NCI-H1417 (cell line): ENCODE results near the gene SELENOS.
"Not testable (repeated sequence)": the region's sequence is repeated elsewhere in the genome, so short reads cannot be mapped to it uniquely, and the experiment has no call there.

ENCODE experiments used
- DNase-seq, 3 experiments: peaks; one replicate each; lab custom pipeline; 2025; lab: John Stamatoyannopoulos, UW

The SELENOS gene

GRCh38 chr15:101309436-101310160, 32.3 kb upstream of the SELENOS start:
- DNase-seq, result peak; percentile 29 to 76 (median 70)

DNA sequence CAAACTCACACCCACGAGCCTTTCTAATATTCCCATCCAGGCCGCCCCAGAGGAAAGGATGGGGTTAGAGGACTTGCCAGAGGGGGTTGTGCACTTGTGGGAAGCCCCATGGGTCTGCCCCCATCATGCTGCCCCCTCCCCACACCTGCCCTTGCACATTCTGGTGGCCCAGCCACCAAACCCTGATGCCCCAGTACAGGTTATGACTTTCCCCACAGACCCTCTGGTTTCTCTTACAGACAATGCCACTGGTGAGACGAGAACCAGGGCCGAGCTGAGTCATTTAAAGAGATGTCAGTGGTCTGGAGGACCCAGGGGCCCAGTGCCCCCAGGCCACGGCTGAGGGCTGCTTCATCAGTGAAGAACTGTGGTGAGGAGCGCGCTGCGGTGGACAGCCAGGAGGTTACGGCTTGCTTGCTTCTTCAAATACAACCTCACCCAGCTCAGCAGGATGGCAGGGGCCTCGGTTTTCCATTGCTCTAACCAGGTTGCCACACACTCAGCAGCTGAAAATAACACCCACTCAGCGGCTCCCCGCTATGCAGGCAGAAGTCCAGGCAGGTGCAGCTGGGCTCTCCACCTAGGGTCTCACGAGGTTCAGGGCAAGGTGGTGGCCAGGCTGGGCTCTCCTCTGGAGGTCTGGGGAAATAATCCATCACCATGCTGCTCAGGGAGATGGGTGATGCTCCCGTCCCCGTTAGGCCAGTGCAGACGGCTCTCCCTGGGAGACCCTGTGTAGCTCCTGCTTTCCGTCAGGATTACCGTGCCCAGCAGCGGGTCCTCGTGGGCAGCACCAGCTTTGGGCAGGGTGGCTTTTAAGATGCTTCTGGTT, 31.5 kb upstream of the SELENOS start:
- DNase-seq, result peak; percentile 66 to 91 (median 85)

GRCh38 chr15:101307897-101308603, 30.8 kb upstream of the SELENOS start:
- DNase-seq, result peak in 2 of 3 experiments; percentile 38 to 40

GRCh38 chr15:101307048-101307896, 30.0 kb upstream of the SELENOS start:
- peak; percentile 66 to 85 (median 72) for DNase-seq

GRCh38 chr15:101306341-101307047, 29.2 kb upstream of the SELENOS start:
- no peak for DNase-seq

GRCh38 chr15:101305820-101306255, 28.6 kb upstream of the SELENOS start:
- DNase-seq, result no peak

GRCh38 chr15:101303408-101303807, 26.1 kb upstream of the SELENOS start:
- DNase-seq, result no peak

DNA sequence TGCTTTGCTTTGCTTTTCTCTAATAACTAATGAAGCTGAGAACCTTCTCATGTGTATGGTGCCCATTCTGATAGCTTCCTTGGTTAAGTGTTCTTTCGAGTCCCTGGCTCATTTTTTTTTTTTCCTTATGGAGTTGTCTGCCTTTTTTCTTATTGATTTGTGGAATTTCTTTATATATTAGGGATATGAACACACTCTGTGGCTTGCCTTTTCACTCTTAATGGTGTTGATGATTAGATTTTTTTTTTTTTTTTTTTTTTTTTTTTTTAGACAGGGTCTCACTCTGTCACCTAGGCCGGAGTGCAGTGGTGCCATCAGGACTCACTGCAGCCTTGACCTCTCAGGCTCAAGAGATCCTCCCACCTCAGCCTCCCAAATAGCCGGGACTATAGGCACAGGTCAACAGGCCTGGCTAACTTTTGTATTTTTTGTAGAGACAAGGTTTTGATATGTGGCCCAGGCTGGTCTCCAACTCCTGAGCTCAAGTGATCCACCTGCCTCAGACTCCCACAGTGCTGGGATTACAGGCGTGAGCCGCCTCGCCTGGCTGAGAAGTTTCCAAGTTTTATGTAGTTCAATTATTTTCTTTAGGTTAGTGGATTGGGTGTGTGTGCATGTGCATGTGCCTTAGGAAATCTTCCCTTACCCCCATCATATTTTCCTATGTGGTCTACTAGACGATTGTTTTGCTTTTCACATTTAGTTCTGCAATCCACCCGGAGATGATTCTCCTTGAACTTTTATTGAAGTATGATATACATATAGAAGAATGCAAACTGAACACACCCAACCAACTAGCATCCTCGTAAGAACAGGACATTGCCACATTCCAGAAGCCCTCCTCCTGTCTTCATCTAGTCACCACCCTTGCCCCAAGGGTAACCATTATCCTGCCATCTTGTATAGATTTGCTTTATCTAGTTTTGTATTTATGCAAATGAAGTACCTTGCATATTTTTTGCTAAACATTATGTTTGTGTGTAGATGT, 19.4 kb upstream of the SELENOS start:
- DNase-seq, result no peak

GRCh38 chr15:101295607-101296161, 18.4 kb upstream of the SELENOS start:
- peak in 1 of 3 experiments; percentile 70 for DNase-seq

DNA sequence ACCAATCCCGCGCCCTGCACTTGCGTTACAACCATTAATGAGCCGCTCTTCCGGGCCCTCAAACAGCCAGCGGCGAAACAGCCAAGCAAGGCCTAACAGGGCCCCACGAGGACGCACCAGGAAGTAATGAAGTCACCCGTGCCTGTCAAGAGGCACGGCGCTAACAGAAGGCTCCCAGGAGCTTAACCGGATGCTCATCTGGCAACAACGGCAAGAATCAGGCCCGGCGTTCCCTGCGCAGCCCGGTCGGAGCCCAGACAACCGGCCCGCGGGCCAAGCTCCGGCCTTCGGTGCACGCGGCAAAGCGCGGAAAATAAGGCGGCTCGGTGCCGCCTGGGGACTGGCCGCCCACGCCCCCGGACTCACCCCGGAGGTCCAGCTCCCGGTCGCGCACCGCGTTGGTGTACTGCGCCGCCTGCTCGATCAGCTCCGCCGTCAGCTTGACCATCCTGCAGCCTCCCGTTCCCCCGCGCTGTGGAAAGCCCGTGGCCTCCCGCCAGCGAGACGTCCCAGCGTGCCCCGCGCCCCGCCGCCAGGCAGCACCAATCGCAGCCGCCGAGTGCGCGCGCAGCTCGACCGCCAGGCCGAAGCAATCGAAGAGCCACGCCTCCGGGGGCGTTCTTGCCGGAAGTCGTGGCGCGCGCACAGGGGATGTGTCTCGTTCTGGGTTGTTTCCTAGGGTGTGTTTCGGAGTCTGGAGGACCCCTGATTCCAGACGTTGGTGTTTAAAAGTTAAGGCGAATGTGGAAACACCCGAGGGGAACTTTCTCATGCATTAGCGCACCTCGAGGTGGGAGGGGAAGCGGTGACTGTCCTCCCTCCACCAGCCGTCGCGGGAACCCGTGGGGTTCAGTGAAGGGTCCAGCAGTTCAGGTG, 17.7 kb upstream of the SELENOS start, which contains the start of gene SNRPA1:
TSS of gene SNRPA1 (minus strand) at position 518 of the 876 bp plus-strand sequence. CDS start at position 448, 70 bp downstream.
- DNase-seq, result peak; percentile 97 to 99 (median 97)

DNA sequence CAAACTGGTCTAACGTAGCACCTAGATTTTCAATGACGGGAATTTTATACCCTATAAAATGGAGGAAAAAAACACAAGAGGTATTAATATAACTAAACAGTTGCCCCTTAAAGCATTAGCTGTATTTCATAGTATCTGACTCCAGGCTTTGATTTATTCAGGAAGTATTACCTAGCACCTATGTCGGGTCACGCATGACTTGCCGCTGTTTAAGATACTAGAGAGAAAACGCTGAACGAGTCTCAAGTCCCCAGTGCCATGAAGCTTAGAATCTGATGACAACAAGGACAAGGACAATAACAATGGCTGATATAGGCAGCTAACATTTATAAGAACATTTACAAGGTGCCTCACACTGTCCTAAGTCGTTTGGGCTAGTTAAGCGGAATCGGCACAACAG, 15.8 kb upstream of the SELENOS start:
- DNase-seq, result peak in 2 of 3 experiments; percentile 37 to 65

GRCh38 chr15:101288905-101289513, 11.7 kb upstream of the SELENOS start:
- DNase-seq, result peak; percentile 51 to 74 (median 73)

DNA sequence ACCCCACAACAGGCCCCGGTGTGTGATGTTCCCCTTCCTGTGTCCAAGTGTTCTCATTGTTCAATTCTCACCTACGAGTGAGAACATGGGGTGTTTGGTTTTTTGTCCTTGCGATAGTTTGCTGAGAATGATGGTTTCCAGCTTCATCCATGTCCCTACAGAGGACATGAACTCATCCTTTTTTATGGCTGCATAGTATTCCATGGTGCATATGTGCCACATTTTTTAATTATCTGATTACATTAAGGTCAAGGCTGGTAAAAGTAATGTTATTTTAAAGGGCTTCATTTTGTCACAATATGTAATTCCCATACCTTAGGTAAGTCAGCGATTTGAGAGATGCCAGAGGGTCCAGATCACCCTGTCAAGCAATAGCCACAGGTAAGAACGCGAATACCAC, 10.1 kb upstream of the SELENOS start:
- DNase-seq, result not testable (repeated sequence)

DNA sequence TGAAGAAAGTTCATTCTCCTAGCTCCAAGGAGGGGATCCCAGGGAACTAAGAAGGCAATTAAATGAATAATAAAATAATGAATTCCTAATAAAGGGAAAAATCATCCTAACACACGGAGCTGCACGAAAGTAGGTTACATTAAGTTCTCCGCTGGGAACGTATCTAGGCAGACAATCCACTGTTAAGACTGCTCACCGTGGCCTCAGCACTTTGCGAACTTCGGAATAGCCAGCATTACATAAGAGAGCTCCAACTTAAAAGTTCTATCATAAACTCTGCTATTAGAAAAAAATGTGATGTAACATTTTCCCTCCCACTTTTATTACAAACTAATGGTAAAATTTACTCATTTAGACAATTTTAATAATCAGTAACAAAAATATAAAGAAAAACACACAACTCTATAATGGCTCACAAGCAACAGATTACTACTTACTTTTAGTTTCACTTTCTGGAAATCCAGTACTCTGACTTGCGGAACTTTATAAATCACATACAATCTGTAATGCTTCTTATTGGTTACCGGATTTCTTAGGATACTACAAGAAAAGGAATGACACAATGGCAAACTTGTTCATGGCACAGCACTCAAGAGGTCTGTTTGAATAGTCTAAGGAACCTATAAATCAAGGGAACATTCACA, 9.3 kb upstream of the SELENOS start:
- DNase-seq, result no peak

DNA sequence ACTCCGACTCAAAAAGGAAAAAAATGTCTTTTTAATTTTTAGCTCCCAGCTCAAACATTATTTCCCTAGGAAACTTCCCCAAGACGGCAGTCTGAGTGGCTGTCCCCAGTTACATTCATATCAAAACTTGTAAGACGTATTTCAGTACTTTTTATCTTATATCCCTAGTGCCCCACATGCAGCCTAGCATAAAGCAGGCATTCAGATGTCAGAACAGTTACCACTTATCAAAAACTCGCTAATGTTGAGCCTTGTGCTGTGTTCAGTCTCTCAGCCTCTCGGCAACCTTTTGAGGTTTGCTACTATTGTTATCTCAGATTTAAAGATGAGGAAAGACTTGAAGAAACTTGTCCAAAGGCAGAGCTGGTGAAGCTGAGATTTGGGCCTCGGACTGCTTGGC, 6.6 kb upstream of the SELENOS start:
- DNase-seq, result no peak

- no peak for DNase-seq
Observed at GRCh38 chr15:101280007-101280406, 2.7 kb upstream of the SELENOS start.

DNA sequence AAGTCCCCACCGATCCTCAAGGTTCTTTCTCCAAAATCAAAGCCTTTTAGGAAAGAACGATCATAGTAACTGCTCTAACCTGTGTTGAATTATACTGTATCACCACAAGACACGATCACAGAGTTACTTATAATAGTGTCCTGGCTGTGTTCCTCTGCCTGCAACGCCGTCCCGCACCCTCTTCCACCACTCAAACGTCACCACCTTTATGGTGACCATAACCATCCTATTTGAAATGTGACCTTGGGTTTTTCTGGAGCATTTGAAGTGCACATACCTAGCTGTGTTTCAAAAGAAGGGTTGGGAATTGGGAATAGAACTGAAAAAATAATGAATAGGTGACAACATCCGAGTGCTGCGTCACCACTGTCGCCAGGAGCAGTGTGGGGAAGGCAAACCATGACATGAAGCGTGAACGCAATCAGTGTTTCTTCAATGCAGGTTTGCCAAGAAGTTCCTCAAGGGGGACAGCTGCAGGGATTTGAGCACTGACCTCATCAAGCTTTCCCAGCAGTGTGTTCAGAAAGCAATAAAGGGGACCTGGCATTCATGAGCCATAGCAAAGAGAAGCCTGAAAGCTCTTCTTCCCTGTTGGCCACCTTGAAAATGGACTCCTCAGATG, 769 bp upstream of the SELENOS start:
- peak in 1 of 3 experiments; percentile 29 for DNase-seq
